GM19468 (cell line): Measurements from ENCODE around the gene FBXO47.

ENCODE experiments used
- ATAC-seq: cut with Tn5 transposase; IDR thresholded peaks from one replicate; pipeline ENCODE4 v1.9.1; 2021; ENCODE audit warnings: mild to moderate bottlenecking, moderate library complexity, moderate number of reproducible peaks; ENCODE audit not compliant: unreplicated experiment; ENCODE audit errors: extremely low read depth

The FBXO47 gene

GRCh38 chr17:38888842-38889241, 78.4 kb downstream of the FBXO47 start:
- ATAC-seq, result no peak

- ATAC-seq, result no peak
Measured at GRCh38 chr17:38886643-38887010, 80.6 kb downstream of the FBXO47 start.
